CD4-positive, alpha-beta memory T cell (primary cell): ENCODE data around the gene LFNG. TPM values are rescaled to one million over a fixed set of nuclear protein-coding genes. Genes with fewer than 3 reads are reported as not detected.

Source experiments
- CTCF ChIA-PET: fragments of 350-600 bp; sonication (Branson Sonifier 250); formaldehyde crosslinking; loops from one replicate; lab custom pipeline; 2021; ENCODE audit warnings: inconsistent platforms; ENCODE audit not compliant: partially characterized antibody; lab: Charles Lee
- POLR2A ChIA-PET: fragments of 350-600 bp; sonication (Branson Sonifier 250); formaldehyde crosslinking; loops from one replicate; lab custom pipeline; 2021; ENCODE audit not compliant: partially characterized antibody; lab: Charles Lee
- DNase-seq, 5 donors: peaks; one replicate each; pipeline versions ENCODE4 v3.0.0 to v3.0.0-alpha.2; 2020 to 2022; ENCODE audit warnings: mixed read lengths in 1 of 5
- H3K27ac ChIP-seq: one replicate; pipeline ENCODE4 v1.7.0; 2013; ENCODE audit warnings: low read depth, low read length
- H3K27me3 ChIP-seq: 2 replicates; pipeline ENCODE4 v1.7.0; 2013; ENCODE audit warnings: mild to moderate bottlenecking, low read length, moderate library complexity; ENCODE audit not compliant: insufficient read depth
- H3K36me3 ChIP-seq: 2 replicates; pipeline ENCODE4 v1.7.0; 2013; ENCODE audit warnings: mild to moderate bottlenecking, low read length, moderate library complexity; ENCODE audit not compliant: insufficient read depth
- H3K4me1 ChIP-seq: 2 replicates; pipeline ENCODE4 v1.7.0; 2013; ENCODE audit warnings: mild to moderate bottlenecking, low read length, moderate library complexity; ENCODE audit not compliant: insufficient read depth
- H3K4me3 ChIP-seq, 2 donors: one replicate each; pipeline ENCODE4 v1.7.0; 2013; ENCODE audit warnings: low read length in 2 of 2, mild to moderate bottlenecking in 1 of 2
- H3K9me3 ChIP-seq, 2 donors: one replicate each; pipeline ENCODE4 v1.7.0; 2013; ENCODE audit warnings: low read length in 2 of 2, control low read depth in 1 of 2; ENCODE audit not compliant: control insufficient read depth in 1 of 2
- H3K27ac Mint-ChIP-seq, 7 donors: one replicate each; pipeline ENCODE4 v1.8.0; 2020 to 2021; ENCODE audit warnings: mixed read lengths in 7 of 7, mild to moderate bottlenecking in 6 of 7, inconsistent platforms in 3 of 7, moderate library complexity in 3 of 7
- H3K27me3 Mint-ChIP-seq, 2 donors: one replicate each; pipeline ENCODE4 v1.8.0; 2020 to 2021; ENCODE audit warnings: mixed read lengths in 2 of 2
- H3K36me3 Mint-ChIP-seq, 2 donors: one replicate each; pipeline ENCODE4 v1.8.0; 2020 to 2021; ENCODE audit warnings: mixed read lengths in 2 of 2, inconsistent platforms in 1 of 2, mild to moderate bottlenecking in 1 of 2
- H3K4me1 Mint-ChIP-seq, 4 donors: one replicate each; pipeline ENCODE4 v1.8.0; 2020 to 2021; ENCODE audit warnings: mixed read lengths in 4 of 4, mild to moderate bottlenecking in 1 of 4
- H3K4me3 Mint-ChIP-seq, 8 donors: one replicate each; pipeline ENCODE4 v1.8.0; 2020 to 2021; ENCODE audit warnings: mixed read lengths in 8 of 8, mild to moderate bottlenecking in 7 of 8, moderate library complexity in 6 of 8, inconsistent platforms in 3 of 8
- H3K9me3 Mint-ChIP-seq, 8 donors: one replicate each; pipeline ENCODE4 v1.8.0; 2020 to 2021; ENCODE audit warnings: mixed read lengths in 8 of 8, mild to moderate bottlenecking in 5 of 8, inconsistent platforms in 3 of 8, moderate library complexity in 1 of 8
- intact Hi-C: fragments of 100-400 bp; cut with micrococcal nuclease; formaldehyde crosslinking; loops from one replicate; pipeline ENCODE4 v1.15.1; 2023
- polyA plus RNA-seq, 2 donors: library from polyadenylated mRNA; unstranded; fragments of 300-500 nt; fragmentation: Illumina TruSeq; gene quantifications; one replicate each; pipeline ENCODE4 v1.2.3, GENCODE V29; 2021
- total RNA-seq, 2 experiments: library from RNA; stranded (reverse); gene quantifications; one replicate each; pipeline ENCODE4 v1.2.3, GENCODE V29; 2021

LFNG gene
- total and polyA plus RNA-seq, 4 experiments from 2014 or later = 0.09 to 127 (median 64.3) TPM

DNA sequence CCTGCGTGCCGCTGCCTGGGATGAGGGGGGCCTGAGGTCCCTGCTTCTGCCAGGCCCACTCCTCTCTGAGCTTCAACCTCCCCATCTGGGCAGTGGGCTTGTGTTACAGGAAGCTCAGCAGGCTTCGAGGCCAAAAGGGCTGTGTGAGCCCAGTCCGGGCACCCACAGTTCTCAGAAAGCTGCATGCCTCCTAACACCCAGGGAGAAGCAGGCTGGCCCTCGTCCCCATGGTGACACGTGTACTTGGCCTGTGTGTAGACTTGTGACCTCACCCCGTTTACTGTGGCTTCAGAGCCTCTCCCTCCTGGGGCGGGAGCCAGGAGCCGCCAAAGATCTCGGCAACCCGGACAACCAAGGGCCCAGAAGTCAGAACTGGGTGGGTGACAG lies 41.2 kb upstream of the LFNG start:
- intact Hi-C loops = loop anchor here (5.0 kb wide), 2 partner anchors 44 to 79 kb away; partner anchors contain the start of genes BRAT1 and IQCE
- H3K27me3 ChIP-seq = no peaks in the 10 kb centered on the region
- H3K27ac Mint-ChIP-seq = no peak overlapping the region
- H3K4me3 Mint-ChIP-seq = no peak overlapping the region
- H3K9me3 ChIP-seq = no peaks in the 10 kb centered on the region
- CTCF ChIA-PET = interaction anchor here (0.9 to 4.9 kb wide), 8 partner anchors 10 to 232 kb away, joined by 3 to 21 read pairs (median 4); no protein-coding TSS in a partner anchor
- H3K36me3 Mint-ChIP-seq = no peaks in the 10 kb centered on the region
- peaks cover 13% of the 10 kb centered on the region for H3K4me1 ChIP-seq
- no peaks in the 10 kb centered on the region for H3K27me3 Mint-ChIP-seq
- no peak for DNase-seq
- peaks cover 0 to 7% (median 5%) of the 10 kb centered on the region in 8 donors for H3K9me3 Mint-ChIP-seq
- POLR2A ChIA-PET = interaction anchor here (0.7 to 2.6 kb wide), 6 partner anchors 30 to 81 kb away, joined by 3 to 11 read pairs (median 6); partner anchors contain the start of gene IQCE
- H3K4me3 ChIP-seq = no peak overlapping the region
- H3K4me1 Mint-ChIP-seq = peaks cover 0 to 4% (median 0%) of the 10 kb centered on the region in 4 donors
- H3K36me3 ChIP-seq = no peaks in the 10 kb centered on the region
- no peak overlapping the region for H3K27ac ChIP-seq

DNA sequence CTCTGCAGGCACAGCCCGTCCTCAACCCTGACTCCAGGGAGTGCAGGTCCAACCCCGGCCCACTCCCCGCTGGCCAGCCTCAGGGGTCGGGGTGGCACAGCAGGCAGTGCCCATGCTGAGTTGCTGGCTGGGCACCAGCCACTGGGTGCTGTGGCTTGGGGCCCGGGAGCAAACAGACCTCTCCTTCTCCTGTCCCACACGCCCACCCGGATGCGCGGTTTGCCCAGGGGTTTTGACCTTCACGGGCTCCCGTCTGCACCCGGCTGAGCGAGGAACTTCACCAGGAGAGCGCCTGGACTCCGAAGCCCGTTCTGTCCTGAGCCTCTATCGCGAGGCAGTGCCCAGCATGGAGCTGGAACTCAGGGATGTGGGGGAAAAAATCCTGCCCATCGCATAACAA lies 40.8 kb upstream of the LFNG start:
- Mint-ChIP-seq H3K27ac (peak overlapping the region in 1 of 7 donors; percentile 35), H3K4me1 (peaks cover 0 to 4% (median 0%) of the 10 kb centered on the region in 4 donors), H3K9me3 (peaks cover 0 to 7% (median 5%) of the 10 kb centered on the region in 8 donors), H3K4me3 (no peak overlapping the region), H3K36me3 (no peaks in the 10 kb centered on the region), H3K27me3 (no peaks in the 10 kb centered on the region)
- no peak overlapping the region for H3K4me3 ChIP-seq
- no peaks in the 10 kb centered on the region for H3K9me3 ChIP-seq
- CTCF ChIA-PET = interaction anchor here (0.9 to 4.9 kb wide), 6 partner anchors 10 to 231 kb away, joined by 3 to 21 read pairs (median 6); no protein-coding TSS in a partner anchor
- H3K27ac ChIP-seq = no peak overlapping the region
- no peaks in the 10 kb centered on the region for H3K36me3 ChIP-seq
- H3K27me3 ChIP-seq = no peaks in the 10 kb centered on the region
- intact Hi-C loops = loop anchor here (5.0 kb wide), 2 partner anchors 44 to 79 kb away; partner anchors contain the start of genes BRAT1 and IQCE
- no peak for DNase-seq
- peaks cover 13% of the 10 kb centered on the region for H3K4me1 ChIP-seq
- POLR2A ChIA-PET = interaction anchor here (0.7 to 2.6 kb wide), 6 partner anchors 30 to 80 kb away, joined by 3 to 11 read pairs (median 6); partner anchors contain the start of gene IQCE

DNA sequence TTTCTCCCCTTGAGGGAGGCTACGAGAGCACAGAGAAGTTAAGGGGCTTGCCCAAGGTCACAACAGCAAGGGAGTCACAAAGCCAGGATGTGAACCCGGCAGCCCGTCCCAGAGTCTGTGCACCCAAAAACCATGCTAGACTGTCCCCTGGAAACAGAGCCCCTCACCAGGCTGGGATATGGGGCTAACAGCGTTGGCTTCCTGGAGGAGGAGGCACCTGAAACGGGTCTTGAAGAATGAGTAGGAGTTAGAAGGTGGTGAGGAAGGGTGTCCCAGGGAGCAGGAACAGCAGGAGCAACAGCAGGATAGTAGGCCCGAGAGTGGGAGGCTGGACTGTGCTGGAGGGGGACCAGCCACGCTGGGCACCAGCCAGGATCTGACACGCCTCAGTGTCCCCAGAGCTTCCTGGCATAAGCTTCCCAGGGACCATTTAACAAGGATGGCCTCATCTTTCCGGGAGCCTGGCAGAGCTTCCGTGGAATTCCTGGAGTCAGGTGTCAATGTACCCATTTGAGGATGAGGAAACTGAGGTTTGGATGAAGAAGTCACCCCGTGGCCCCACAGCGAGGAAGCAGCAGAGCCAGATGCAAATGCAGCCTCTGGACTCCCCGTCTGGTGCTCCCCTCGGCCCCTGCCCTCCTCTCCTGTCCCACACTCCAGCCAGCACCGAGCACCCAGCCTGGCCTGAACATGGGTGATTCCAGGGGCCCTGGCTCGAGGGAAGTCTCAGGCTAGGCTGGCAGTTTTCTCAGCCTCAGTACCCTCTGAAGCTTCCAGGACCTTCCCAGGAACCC lies 40.1 kb upstream of the LFNG start:
- Histone ChIP-seq H3K36me3 (no peaks in the 10 kb centered on the region), H3K27ac (no peak overlapping the region), H3K27me3 (no peaks in the 10 kb centered on the region), H3K9me3 (no peaks in the 10 kb centered on the region), H3K4me3 (no peak overlapping the region), H3K4me1 (peaks cover 13% of the 10 kb centered on the region)
- H3K4me3 Mint-ChIP-seq = no peak overlapping the region
- ChIA-PET CTCF (interaction anchor here (1.2 to 4.9 kb wide), 3 partner anchors 9 to 239 kb away, joined by 3 to 21 read pairs (median 8); no protein-coding TSS in a partner anchor), POLR2A (interaction anchor here (2.1 to 2.6 kb wide), 3 partner anchors 29 to 51 kb away, joined by 8 to 11 read pairs (median 10); no protein-coding TSS in a partner anchor)
- H3K9me3 Mint-ChIP-seq = peaks cover 0 to 7% (median 5%) of the 10 kb centered on the region in 8 donors
- no peaks in the 10 kb centered on the region for H3K36me3 Mint-ChIP-seq
- H3K4me1 Mint-ChIP-seq = peaks cover 0 to 4% (median 0%) of the 10 kb centered on the region in 4 donors
- intact Hi-C loops = loop anchor here (5.0 kb wide), 2 partner anchors 43 to 78 kb away; partner anchors contain the start of genes BRAT1 and IQCE
- no peaks in the 10 kb centered on the region for H3K27me3 Mint-ChIP-seq
- peak overlapping the region in 2 of 7 donors; percentile 31 to 35 for H3K27ac Mint-ChIP-seq
- no peak for DNase-seq

DNA sequence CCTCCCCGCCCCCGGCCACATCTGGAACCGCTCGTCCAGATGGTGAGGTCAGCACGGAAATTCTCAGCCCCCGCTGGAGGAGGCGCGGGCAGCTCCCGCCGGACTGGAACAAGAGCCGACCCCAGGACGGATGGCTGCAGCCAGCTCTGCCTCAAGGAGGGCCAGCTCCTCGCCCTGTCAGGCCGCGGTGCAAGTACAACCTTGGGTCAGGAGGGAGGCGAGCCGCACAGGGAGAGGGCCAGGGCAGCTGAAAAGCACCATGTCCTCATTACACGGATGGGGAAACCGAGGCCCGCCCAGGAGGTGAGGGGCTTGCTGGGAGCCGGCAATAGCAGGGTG lies 39.5 kb upstream of the LFNG start:
- no peak overlapping the region for H3K27ac Mint-ChIP-seq

GRCh38 chr7:2481195-2481594 lies 38.4 kb upstream of the LFNG start:
- Mint-ChIP-seq H3K27ac (no peak overlapping the region), H3K4me1 (peaks cover 0 to 4% (median 0%) of the 10 kb centered on the region in 4 donors), H3K27me3 (no peaks in the 10 kb centered on the region), H3K9me3 (peaks cover 0 to 7% (median 5%) of the 10 kb centered on the region in 8 donors), H3K36me3 (no peaks in the 10 kb centered on the region), H3K4me3 (no peak overlapping the region)
- no peaks in the 10 kb centered on the region for H3K36me3 ChIP-seq
- peaks cover 13% of the 10 kb centered on the region for H3K4me1 ChIP-seq
- ChIA-PET CTCF (interaction anchor here (1.4 to 4.9 kb wide), 2 partner anchors 78 to 229 kb away, joined by 3 to 21 read pairs; partner anchors contain the start of gene IQCE), POLR2A (no interaction called here)
- H3K27ac ChIP-seq = no peak overlapping the region
- no peak for DNase-seq
- H3K9me3 ChIP-seq = no peaks in the 10 kb centered on the region
- no peaks in the 10 kb centered on the region for H3K27me3 ChIP-seq
- intact Hi-C loops = no loop called here
- no peak overlapping the region for H3K4me3 ChIP-seq

More for the DNA sequence above, 39.5 kb upstream of the LFNG start:
- H3K9me3 ChIP-seq = no peaks in the 10 kb centered on the region
- H3K9me3 Mint-ChIP-seq = peaks cover 0 to 7% (median 5%) of the 10 kb centered on the region in 8 donors
- H3K36me3 Mint-ChIP-seq = no peaks in the 10 kb centered on the region
- peaks cover 13% of the 10 kb centered on the region for H3K4me1 ChIP-seq
- no peak overlapping the region for H3K4me3 ChIP-seq
- ChIA-PET CTCF (interaction anchor here (0.8 to 4.9 kb wide), 5 partner anchors 8 to 239 kb away, joined by 3 to 21 read pairs (median 3); partner anchors contain the start of gene IQCE), POLR2A (interaction anchor here (2.3 to 2.6 kb wide), 2 partner anchors 28 to 40 kb away, joined by 8 to 11 read pairs; no protein-coding TSS in a partner anchor)
- no peak overlapping the region for H3K4me3 Mint-ChIP-seq
- DNase-seq = no peak
- H3K27me3 ChIP-seq = no peaks in the 10 kb centered on the region
- H3K27me3 Mint-ChIP-seq = no peaks in the 10 kb centered on the region
- H3K27ac ChIP-seq = no peak overlapping the region
- no peaks in the 10 kb centered on the region for H3K36me3 ChIP-seq
- H3K4me1 Mint-ChIP-seq = peaks cover 0 to 4% (median 0%) of the 10 kb centered on the region in 4 donors
- intact Hi-C loops = no loop called here

DNA sequence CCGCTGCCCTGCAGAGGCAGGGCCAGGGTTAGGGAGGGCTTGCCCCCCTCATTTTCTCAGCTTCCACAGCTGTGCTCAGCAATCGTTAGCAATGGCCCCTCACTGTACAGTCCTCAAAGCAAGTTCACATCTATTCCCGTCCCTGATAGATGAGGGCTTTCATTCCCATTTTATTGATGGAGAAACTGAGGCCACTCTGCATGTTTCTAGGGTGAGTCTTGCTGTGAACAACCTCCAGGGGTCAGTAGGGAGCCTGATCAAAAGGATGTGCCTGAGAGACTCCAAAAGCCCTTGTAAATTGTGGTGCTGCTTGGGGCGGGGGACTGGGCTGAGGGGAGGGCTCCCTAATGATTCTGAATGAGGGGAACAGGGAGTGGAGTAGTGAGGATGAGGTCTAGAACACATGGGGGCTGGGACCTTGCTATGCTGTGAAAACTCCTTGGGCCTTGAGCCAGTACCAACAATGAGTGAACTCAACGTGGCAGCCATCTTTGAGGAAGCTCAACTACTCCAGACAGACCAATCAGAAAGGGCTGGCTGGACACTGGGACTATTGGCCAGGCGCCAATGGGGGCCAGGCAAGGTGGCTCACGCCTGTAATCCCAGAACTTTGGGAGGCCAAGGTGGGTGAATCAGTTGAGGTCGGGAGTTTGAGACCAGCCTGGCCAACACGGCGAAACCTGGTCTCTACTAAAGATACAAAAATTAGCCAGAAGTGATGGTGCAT lies 36.7 kb upstream of the LFNG start:
- intact Hi-C loops = no loop called here

More for the DNA sequence above, 36.7 kb upstream of the LFNG start:
- Histone ChIP-seq H3K36me3 (no peaks in the 10 kb centered on the region), H3K27ac (no peak overlapping the region), H3K4me3 (no peak overlapping the region), H3K4me1 (peaks cover 4% of the 10 kb centered on the region), H3K27me3 (no peaks in the 10 kb centered on the region), H3K9me3 (no peaks in the 10 kb centered on the region)
- no peak for DNase-seq
- no peaks in the 10 kb centered on the region for H3K36me3 Mint-ChIP-seq
- no peak overlapping the region for H3K4me3 Mint-ChIP-seq
- CTCF ChIA-PET = interaction anchor here (1.0 to 2.1 kb wide), 4 partner anchors 19 to 227 kb away, joined by 3 to 7 read pairs (median 3); no protein-coding TSS in a partner anchor
- no peaks in the 10 kb centered on the region for H3K4me1 Mint-ChIP-seq
- H3K27me3 Mint-ChIP-seq = no peaks in the 10 kb centered on the region
- no peak overlapping the region for H3K27ac Mint-ChIP-seq
- H3K9me3 Mint-ChIP-seq = peaks cover 0 to 7% (median 5%) of the 10 kb centered on the region in 8 donors
- POLR2A ChIA-PET = no interaction called here
